HG02840 (cell line): ENCODE results near the gene MBTPS2.

Experiments used
- ATAC-seq: cut with Tn5 transposase; IDR thresholded peaks from one replicate; pipeline ENCODE4 v1.9.1; 2021; ENCODE audit warnings: mild to moderate bottlenecking, moderate library complexity, moderate number of reproducible peaks; ENCODE audit not compliant: unreplicated experiment, low FRiP score

The MBTPS2 gene

GRCh38 chrX:21932292-21933002 lies 93.0 kb downstream of the MBTPS2 start:
- ATAC-seq: no peak

- ATAC-seq: no peak
Measured at GRCh38 chrX:21933077-21933476, 93.7 kb downstream of the MBTPS2 start.

- no peak for ATAC-seq
Measured at GRCh38 chrX:21934414-21934813, 95.0 kb downstream of the MBTPS2 start.
